GM10266 (cell line): ENCODE measurements around the gene OR2M7.
"Not testable (repeated sequence)": the region's sequence is repeated elsewhere in the genome, so short reads cannot be mapped to it uniquely, and the experiment has no call there.

Source experiments
- DNase-seq: peaks from one replicate; pipeline ENCODE4 v3.0.0; 2012; ENCODE audit errors: extremely low spot score
- CTCF ChIP-seq: IDR thresholded peaks from 2 replicates; pipeline ENCODE4 v1.5.1; 2012; ENCODE audit warnings: mild to moderate bottlenecking, low read depth; ENCODE audit not compliant: control insufficient read depth, insufficient read depth; ENCODE audit errors: missing control alignments

The OR2M7 gene

GRCh38 chr1:248343451-248343850, 19.1 kb upstream of the OR2M7 start:
- DNase-seq, result no peak
- no peak for TF ChIP-seq CTCF

GRCh38 chr1:248316796-248317195, 7.6 kb downstream of the OR2M7 start:
- TF ChIP-seq CTCF, result no peak
- DNase-seq, result no peak

- not testable (repeated sequence) for DNase-seq
Measured at GRCh38 chr1:248306740-248307139, 17.6 kb downstream of the OR2M7 start.

- no peak for DNase-seq
- no peak for TF ChIP-seq CTCF
Measured at GRCh38 chr1:248306103-248306502, 18.3 kb downstream of the OR2M7 start.

- DNase-seq, result not testable (repeated sequence)
Measured at GRCh38 chr1:248305672-248306071, 18.7 kb downstream of the OR2M7 start.

GRCh38 chr1:248303324-248303723, 21.0 kb downstream of the OR2M7 start, which contains the start of gene OR2T12:
Gene OR2T12 (minus strand): TSS chr1:248303424. CDS start chr1:248295578, 7,846 bp downstream.
- no peak for DNase-seq
- TF ChIP-seq CTCF, result no peak

- no peak for DNase-seq
- TF ChIP-seq CTCF, result no peak
Measured at GRCh38 chr1:248288391-248288790, 36.0 kb downstream of the OR2M7 start.

- no peak for TF ChIP-seq CTCF
- DNase-seq, result no peak
Measured at GRCh38 chr1:248277876-248278275, 46.5 kb downstream of the OR2M7 start, which contains the start of gene OR2T33. Gene OR2T33 (minus strand): TSS chr1:248277976. CDS start chr1:248273814, 4,162 bp downstream.
